ENCODE results near the gene MRPS2.
"Not testable (repeated sequence)": the region's sequence is repeated elsewhere in the genome, so short reads cannot be mapped to it uniquely, and the experiment has no call there.

- TF ChIP-seq, protein P1, sequence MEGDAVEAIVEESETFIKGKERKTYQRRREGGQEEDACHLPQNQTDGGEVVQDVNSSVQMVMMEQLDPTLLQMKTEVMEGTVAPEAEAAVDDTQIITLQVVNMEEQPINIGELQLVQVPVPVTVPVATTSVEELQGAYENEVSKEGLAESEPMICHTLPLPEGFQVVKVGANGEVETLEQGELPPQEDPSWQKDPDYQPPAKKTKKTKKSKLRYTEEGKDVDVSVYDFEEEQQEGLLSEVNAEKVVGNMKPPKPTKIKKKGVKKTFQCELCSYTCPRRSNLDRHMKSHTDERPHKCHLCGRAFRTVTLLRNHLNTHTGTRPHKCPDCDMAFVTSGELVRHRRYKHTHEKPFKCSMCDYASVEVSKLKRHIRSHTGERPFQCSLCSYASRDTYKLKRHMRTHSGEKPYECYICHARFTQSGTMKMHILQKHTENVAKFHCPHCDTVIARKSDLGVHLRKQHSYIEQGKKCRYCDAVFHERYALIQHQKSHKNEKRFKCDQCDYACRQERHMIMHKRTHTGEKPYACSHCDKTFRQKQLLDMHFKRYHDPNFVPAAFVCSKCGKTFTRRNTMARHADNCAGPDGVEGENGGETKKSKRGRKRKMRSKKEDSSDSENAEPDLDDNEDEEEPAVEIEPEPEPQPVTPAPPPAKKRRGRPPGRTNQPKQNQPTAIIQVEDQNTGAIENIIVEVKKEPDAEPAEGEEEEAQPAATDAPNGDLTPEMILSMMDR (IDR thresholded peaks at IDR 0.05 in 8 of 11, conservative IDR thresholded peaks at IDR 0.05 in 3 of 11) = not testable (repeated sequence)
- not testable (repeated sequence) for TF ChIP-seq POLR2A (IDR thresholded peaks at IDR 0.05)
Observed at GRCh38 chr9:135545646-135546176, 45.2 kb downstream of the MRPS2 start, which contains the start of gene OBP2A.

Measured in spleen (tissue), 7 donors.